Memory B cell (primary cell): ENCODE data around the gene MYO5B.

ENCODE experiments used
- ATAC-seq: fragments of 150-1000 bp; cut with Tn5 transposase; 2 replicates; pipeline ENCODE4 v1.10.0; 2021; ENCODE audit warnings: low read depth, mild to moderate bottlenecking, moderate library complexity
- DNase-seq, 2 donors: peaks; one replicate each; pipeline ENCODE4 v3.0.0; 2022; ENCODE audit warnings: low spot score in 2 of 2
- H3K27ac Mint-ChIP-seq: one replicate; pipeline ENCODE4 v1.8.0; 2022; ENCODE audit warnings: mild to moderate bottlenecking, moderate library complexity, mixed read lengths
- H3K27me3 Mint-ChIP-seq: one replicate; pipeline ENCODE4 v1.8.0; 2022; ENCODE audit warnings: mixed read lengths
- H3K36me3 Mint-ChIP-seq: one replicate; pipeline ENCODE4 v1.8.0; 2022; ENCODE audit warnings: mild to moderate bottlenecking, mixed read lengths
- H3K4me1 Mint-ChIP-seq: one replicate; pipeline ENCODE4 v1.8.0; 2022; ENCODE audit warnings: mixed read lengths
- H3K4me3 Mint-ChIP-seq: one replicate; pipeline ENCODE4 v1.8.0; 2022; ENCODE audit warnings: mild to moderate bottlenecking, moderate library complexity, mixed read lengths
- H3K9me3 Mint-ChIP-seq: one replicate; pipeline ENCODE4 v1.8.0; 2022; ENCODE audit warnings: mixed read lengths

MYO5B gene

DNA sequence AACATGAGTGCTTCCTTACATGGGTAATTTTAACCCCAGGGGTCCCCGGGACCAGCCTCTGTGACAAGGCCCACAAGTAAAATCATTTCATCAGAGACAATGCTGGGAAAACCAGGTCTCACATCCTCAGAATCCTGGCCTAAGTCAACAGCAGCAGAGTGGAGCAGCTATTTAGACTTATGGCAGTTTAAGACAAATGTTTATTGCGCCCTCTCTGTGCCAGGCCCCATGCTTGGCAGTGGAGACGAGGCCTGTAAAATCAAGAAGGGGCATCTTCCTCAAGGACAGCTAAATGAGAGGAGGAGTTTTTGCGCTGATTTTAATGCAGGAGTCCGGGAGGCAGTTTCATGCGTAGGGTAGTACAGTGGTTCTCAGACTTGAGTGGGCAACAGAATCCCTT lies 325.6 kb downstream of the MYO5B start:
- Mint-ChIP-seq H3K4me3 (no peak overlapping the region), H3K27ac (no peak overlapping the region), H3K9me3 (no peaks in the 10 kb centered on the region), H3K4me1 (no peaks in the 10 kb centered on the region), H3K27me3 (peaks cover 15% of the 10 kb centered on the region), H3K36me3 (no peaks in the 10 kb centered on the region)
- ATAC-seq = no peak
- no peak for DNase-seq

DNA sequence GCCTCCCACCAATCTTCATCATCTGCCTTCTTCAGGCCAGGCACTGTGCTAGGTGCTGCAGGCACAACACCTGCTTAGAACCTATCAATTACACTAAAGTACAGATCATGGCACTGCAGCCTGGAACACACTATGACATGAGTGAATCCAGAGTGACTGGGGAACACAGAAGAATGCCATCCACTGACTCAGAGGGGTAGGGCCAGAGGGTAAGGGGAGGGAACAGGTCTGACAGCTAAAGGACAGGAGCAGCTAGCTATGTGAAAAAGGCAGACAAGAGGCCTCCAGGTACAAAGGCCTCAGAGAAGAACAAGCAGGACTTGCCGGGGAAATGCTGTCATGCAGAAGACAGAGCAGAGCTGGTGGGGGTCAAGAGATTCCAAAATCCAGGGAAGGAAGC lies 328.3 kb downstream of the MYO5B start:
- Mint-ChIP-seq H3K36me3 (no peaks in the 10 kb centered on the region), H3K27me3 (peaks cover 13% of the 10 kb centered on the region), H3K4me3 (no peak overlapping the region), H3K27ac (no peak overlapping the region), H3K4me1 (no peaks in the 10 kb centered on the region), H3K9me3 (no peaks in the 10 kb centered on the region)
- DNase-seq = no peak
- no peak for ATAC-seq

DNA sequence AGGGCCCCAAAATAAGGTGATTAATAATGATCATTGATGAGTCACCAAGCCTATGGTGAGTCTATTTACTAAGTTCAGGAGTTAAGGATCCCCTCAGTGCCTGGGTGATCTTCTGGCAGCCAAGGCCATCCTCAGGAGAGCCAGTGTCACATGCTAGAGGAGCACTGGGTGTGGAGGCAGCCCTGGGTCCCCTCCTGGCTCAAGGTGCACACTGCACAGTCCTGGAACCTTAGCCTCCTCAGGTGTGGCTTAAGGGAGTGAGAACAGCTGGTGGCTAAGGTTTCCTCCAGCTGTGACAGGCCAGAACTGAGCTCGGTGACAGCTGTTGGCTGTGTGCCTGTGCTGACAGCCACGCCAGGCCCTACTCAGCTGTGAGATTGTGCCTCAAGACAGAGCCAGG lies 329.5 kb downstream of the MYO5B start:
- H3K36me3 Mint-ChIP-seq = no peaks in the 10 kb centered on the region
- no peak for ATAC-seq
- H3K4me3 Mint-ChIP-seq = no peak overlapping the region
- H3K9me3 Mint-ChIP-seq = no peaks in the 10 kb centered on the region
- no peak for DNase-seq
- peaks cover 13% of the 10 kb centered on the region for H3K27me3 Mint-ChIP-seq
- no peaks in the 10 kb centered on the region for H3K4me1 Mint-ChIP-seq
- no peak overlapping the region for H3K27ac Mint-ChIP-seq

DNA sequence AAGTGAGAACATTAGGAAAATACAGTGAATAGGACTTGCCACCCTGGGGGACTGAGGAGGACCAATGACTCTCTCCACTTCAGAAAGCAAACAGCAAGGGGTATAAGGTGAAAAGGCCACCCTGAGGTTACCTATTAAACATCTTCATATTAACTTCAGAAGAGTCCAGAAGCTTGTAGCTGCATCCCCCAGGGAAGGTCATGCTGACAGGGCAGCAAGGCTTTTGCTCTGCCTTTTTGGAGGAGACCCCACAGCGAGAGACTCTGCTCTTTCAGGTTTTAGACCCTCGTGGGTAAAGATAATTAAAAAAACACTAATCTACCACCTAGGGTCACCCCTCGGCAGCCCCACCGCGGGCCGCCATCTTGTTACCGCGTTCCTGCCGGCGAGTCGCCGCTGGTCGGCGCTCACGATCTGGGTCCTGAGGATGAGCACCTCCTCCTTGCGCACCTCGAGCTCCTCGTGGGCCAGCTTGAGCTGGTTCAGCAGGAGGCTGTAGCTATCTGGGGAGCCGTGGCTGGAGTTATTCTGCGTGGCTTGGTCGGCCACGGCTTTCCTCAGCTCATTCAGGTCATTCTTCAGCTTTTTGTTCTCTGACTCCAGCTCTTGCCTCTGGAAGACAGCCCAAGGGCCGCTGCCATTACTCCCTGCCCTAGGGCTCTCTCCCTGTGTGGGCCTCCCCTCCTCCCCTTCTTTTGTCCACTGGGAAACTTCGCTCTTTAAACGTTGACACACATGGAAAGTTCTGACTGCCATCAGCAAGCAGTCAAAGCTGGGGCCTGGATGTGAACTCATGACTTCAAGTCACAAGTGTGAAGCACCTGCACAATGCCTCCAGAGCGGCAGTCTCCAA lies 331.0 kb downstream of the MYO5B start:
- DNase-seq = no peak
- Mint-ChIP-seq H3K36me3 (no peaks in the 10 kb centered on the region), H3K27me3 (peaks cover 13% of the 10 kb centered on the region), H3K9me3 (no peaks in the 10 kb centered on the region), H3K4me3 (no peak overlapping the region), H3K4me1 (no peaks in the 10 kb centered on the region), H3K27ac (no peak overlapping the region)
- ATAC-seq = no peak

DNA sequence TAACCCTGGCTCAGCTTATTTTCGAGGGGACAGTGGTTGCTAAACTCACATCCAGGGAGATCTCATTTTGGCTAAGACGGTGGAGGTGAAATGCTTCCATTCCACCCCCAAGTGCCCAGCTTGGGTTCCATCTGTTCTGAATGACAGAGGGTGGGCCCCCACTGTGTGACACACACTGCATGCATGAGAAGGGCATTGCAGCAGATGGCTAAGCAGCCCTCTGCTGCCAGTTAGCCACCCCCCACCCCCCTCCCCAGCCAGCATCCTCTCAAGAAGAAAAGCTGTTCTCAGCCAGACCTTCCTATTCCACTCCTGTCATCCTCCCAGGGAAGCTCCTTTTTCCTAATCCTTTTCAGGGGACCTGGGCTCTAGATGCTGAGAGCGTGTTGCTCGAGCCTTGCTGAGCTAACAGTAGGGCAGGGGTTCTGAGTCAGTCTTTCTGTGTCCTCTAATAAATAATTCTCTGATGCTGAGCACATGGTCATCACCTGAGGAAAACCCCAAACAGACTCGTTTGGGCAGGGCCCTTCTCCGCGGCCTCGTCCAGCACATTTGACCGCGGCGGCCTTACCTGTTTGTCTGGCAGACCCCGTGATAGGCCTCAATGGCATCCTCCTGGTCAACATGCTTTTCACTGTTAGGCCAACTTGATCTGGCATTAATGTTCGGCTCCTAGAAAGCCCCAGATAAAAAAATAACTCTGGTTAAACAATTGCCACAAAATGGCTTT lies 332.1 kb downstream of the MYO5B start:
- no peak for DNase-seq
- Mint-ChIP-seq H3K4me1 (no peaks in the 10 kb centered on the region), H3K27ac (no peak overlapping the region), H3K4me3 (no peak overlapping the region), H3K36me3 (no peaks in the 10 kb centered on the region), H3K9me3 (no peaks in the 10 kb centered on the region), H3K27me3 (peaks cover 13% of the 10 kb centered on the region)
- no peak for ATAC-seq

DNA sequence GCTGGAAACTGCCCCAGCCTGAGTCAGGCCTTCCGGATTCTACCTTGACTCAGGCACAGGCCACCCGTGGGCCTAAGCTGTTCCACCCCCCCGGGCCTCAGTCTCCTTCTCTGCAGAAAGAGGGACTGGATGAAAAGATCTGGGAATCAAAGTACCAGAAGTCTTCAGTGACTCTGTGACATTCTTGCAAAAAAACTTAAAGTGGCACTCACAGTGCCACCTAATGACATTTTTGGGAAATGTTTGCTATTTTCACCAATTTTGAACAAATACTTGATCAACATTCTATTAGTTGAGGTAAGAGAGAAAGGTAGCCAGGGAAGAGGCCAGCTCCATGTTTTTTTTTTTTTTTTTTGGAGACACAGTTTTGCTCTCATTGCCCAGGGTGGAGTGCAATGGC lies 333.3 kb downstream of the MYO5B start:
- no peaks in the 10 kb centered on the region for H3K4me1 Mint-ChIP-seq
- DNase-seq (no peak), ATAC-seq (no peak)
- no peak overlapping the region for H3K4me3 Mint-ChIP-seq
- no peak overlapping the region for H3K27ac Mint-ChIP-seq
- H3K27me3 Mint-ChIP-seq = peaks cover 5% of the 10 kb centered on the region
- no peaks in the 10 kb centered on the region for H3K9me3 Mint-ChIP-seq
- H3K36me3 Mint-ChIP-seq = no peaks in the 10 kb centered on the region

DNA sequence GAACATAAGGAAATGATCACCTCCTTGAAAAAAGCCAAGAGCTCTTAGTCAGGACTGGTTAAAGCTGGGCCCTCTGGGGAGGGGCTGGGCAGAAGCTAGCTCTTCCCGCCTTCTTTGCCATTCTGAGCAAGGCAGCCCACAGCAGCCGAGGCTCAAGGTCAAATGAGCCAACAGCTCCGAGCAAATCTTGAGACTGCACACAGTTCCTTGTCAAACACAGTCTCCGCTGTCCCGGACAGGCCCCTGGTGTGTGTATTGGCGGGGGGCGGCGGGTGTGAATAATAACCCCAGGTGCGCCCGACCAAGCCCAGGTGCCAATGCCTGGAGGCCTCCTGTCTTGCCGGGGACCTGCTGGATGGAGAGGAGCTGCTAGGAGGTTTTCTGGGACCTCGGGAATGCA lies 335.2 kb downstream of the MYO5B start:
- H3K27me3 Mint-ChIP-seq = no peaks in the 10 kb centered on the region
- ATAC-seq = no peak
- DNase-seq = no peak
- no peak overlapping the region for H3K27ac Mint-ChIP-seq
- no peaks in the 10 kb centered on the region for H3K9me3 Mint-ChIP-seq
- no peaks in the 10 kb centered on the region for H3K4me1 Mint-ChIP-seq
- H3K36me3 Mint-ChIP-seq = no peaks in the 10 kb centered on the region
- H3K4me3 Mint-ChIP-seq = no peak overlapping the region

DNA sequence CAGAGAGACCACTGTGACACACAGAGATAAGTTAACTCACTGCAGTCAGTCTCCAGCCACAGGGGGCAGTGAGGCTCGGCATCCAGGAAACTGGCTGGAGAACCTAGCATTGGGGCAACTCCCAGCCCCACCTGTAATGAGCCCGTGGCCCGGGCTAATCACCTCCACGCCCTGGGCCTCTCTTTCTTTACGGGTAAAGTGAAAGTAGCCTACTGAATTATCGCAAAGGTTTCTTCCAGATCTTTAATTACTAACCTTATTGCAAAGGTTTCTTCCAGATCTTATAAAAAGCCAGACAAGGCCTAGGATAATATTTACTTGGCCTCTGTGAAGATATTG lies 336.0 kb downstream of the MYO5B start:
- Mint-ChIP-seq H3K36me3 (no peaks in the 10 kb centered on the region), H3K27ac (no peak overlapping the region), H3K4me1 (no peaks in the 10 kb centered on the region), H3K27me3 (no peaks in the 10 kb centered on the region), H3K9me3 (no peaks in the 10 kb centered on the region), H3K4me3 (no peak overlapping the region)
- no peak for ATAC-seq
- no peak for DNase-seq

DNA sequence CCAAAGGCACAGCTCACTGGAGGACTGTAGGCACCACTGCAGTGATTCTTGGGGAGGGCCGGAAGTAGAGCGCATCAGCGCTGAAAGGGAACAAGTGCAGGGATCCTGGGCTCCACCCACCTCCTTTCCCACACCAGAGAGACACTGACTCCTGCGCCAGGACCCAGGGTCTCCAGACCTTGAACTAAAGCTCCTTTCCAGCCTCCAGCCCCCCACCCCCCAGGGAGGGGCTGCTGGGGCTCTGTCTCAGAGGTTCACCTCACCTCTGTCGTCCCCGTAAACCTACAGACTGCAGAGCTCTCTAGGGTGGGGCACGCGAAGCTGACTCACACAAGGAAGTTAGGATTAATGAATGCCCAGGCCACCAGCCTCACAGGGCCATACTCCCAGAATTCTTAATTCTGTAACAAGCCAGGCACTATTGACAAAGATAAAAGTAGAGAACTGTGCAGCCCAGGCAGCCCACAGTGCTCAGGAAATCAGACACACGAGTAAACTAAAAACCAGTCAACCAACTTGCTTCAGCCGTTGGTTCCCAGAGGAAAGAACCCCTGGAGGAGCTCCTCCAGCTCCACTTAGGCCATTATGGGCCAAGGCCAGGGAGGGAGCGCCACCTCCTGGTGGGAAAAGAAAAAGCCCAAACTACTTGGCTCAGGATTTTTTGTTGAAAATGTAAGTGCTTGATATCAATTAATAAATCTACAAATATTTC lies 336.5 kb downstream of the MYO5B start:
- no peak overlapping the region for H3K27ac Mint-ChIP-seq

DNA sequence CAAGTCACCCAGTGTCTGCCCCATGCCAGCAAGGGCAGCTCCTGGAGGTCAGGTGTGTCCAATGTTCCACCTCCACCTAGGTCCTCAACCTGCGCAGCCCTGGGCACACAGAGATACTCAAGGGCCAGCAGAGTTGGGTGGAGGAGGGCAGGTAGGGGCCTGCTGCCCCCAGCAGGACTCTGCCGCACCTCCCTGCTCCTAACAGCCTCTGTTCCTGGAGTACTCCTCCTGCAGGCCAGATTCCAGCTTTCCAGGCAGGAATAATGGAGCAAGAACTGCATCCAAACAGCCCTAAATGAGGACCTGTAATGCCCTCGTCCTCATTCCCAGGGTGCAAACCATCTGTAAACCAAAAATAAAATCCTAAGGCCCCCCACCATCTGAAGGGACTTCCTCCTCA lies 337.2 kb downstream of the MYO5B start:
- no peaks in the 10 kb centered on the region for H3K4me1 Mint-ChIP-seq
- no peak overlapping the region for H3K4me3 Mint-ChIP-seq
- no peaks in the 10 kb centered on the region for H3K27me3 Mint-ChIP-seq
- H3K27ac Mint-ChIP-seq = no peak overlapping the region
- no peak for ATAC-seq
- no peaks in the 10 kb centered on the region for H3K9me3 Mint-ChIP-seq
- no peak for DNase-seq
- H3K36me3 Mint-ChIP-seq = no peaks in the 10 kb centered on the region

More for the DNA sequence above, 336.5 kb downstream of the MYO5B start:
- no peaks in the 10 kb centered on the region for H3K36me3 Mint-ChIP-seq
- H3K9me3 Mint-ChIP-seq = no peaks in the 10 kb centered on the region
- H3K4me1 Mint-ChIP-seq = no peaks in the 10 kb centered on the region
- H3K27me3 Mint-ChIP-seq = no peaks in the 10 kb centered on the region
- DNase-seq (peak; percentile 14 to 43), ATAC-seq (no peak)
- no peak overlapping the region for H3K4me3 Mint-ChIP-seq

DNA sequence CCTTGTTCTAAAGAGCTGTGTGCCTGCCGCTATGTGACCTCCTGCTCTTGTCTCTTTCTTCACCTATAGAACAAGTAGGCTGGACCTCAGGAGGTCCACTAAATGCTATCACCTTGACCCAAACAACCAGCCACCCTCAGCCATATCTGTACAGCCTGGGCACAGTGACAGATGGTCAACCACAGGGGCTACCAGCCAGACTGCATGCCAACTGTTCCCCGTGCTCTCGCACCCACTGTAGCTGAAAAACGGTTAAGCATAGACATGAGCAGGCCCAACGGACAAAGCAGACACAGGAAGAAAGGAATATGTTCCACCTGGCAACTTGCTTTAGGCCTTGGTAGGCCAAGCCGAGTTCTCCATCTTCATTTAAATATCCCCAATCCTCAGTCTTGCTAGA lies 338.5 kb downstream of the MYO5B start:
- H3K4me1 Mint-ChIP-seq = no peaks in the 10 kb centered on the region
- DNase-seq (no peak), ATAC-seq (no peak)
- no peak overlapping the region for H3K4me3 Mint-ChIP-seq
- no peaks in the 10 kb centered on the region for H3K9me3 Mint-ChIP-seq
- H3K36me3 Mint-ChIP-seq = no peaks in the 10 kb centered on the region
- no peak overlapping the region for H3K27ac Mint-ChIP-seq
- no peaks in the 10 kb centered on the region for H3K27me3 Mint-ChIP-seq

DNA sequence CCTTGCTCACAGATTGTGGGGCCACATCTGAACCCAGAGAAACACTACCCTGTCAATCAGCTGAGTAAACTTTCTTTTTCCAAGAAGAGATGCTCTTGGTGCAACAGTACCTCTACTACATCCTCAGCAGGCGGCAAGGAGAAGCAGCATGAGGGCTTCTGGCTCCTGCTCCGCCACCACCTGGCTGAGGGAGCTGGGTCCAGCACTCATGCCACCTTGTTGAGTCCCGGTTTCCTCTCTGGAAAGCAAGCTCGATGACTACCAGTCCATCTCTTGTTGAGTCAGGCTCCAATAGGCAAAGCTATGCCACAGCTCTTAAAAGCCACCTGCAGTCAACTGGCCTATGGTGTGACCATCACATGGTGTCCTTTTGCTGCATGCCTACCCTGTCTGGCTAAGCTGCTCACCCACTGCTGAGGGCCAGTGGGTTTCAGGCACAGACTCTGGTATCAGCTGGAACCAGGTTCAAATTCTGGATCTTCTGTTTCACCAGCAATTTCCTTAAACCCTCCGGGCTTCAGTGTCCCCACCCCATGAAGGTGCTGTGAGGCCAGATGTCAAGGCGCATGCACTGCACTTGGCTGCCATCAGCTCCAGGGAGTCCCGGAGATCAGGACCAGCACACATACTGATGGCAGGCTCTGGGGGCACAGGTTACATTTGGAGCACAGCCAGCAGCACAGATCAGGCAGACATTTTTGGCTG lies 339.1 kb downstream of the MYO5B start:
- no peaks in the 10 kb centered on the region for H3K4me1 Mint-ChIP-seq
- H3K4me3 Mint-ChIP-seq = no peak overlapping the region
- H3K27ac Mint-ChIP-seq = no peak overlapping the region

DNA sequence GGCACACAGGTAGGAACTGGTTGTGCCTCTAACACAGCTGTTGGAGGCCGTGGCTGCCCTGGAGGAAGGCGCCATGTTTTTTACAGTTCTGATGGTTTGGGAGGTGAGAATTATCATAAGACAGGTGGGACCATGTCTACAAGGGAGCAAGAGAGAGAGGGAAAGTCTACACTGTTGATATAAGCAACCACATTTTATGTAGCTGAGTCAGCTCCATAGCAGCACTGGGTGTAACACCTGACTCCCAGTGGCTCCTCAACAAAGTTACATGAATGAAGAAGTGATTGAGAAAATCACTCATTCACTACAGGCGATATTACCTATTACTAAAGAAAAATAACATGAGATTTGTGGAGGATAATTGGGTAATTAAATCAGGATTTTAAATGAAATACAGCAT lies 340.3 kb downstream of the MYO5B start:
- DNase-seq (no peak), ATAC-seq (no peak)
- Mint-ChIP-seq H3K9me3 (no peaks in the 10 kb centered on the region), H3K27me3 (no peaks in the 10 kb centered on the region), H3K4me3 (no peak overlapping the region), H3K36me3 (no peaks in the 10 kb centered on the region), H3K27ac (no peak overlapping the region), H3K4me1 (no peaks in the 10 kb centered on the region)

More for the DNA sequence above, 339.1 kb downstream of the MYO5B start:
- no peaks in the 10 kb centered on the region for H3K36me3 Mint-ChIP-seq
- DNase-seq (no peak), ATAC-seq (no peak)
- no peaks in the 10 kb centered on the region for H3K9me3 Mint-ChIP-seq
- no peaks in the 10 kb centered on the region for H3K27me3 Mint-ChIP-seq

DNA sequence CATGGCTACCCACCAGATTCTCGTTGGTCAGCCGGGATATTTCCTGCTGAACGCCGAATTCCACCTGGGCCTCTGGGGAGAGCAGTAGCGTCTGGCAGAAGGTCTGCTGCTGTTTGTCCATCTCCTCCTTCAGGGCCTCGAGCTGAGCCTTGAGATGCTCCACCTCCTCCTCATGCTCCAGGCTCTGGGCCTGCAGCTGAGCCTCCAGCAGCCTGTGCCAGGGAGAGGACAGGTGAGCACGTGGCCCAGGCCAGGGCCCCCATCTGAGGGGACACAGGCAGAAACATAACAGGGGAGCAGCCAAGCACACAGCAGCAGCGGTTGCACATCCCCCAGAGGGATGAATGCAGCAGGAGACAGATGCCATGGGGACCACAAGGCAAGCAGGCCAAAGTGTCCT lies 341.5 kb downstream of the MYO5B start:
- ATAC-seq (no peak), DNase-seq (no peak)
- H3K27ac Mint-ChIP-seq = no peak overlapping the region
- no peaks in the 10 kb centered on the region for H3K36me3 Mint-ChIP-seq
- no peaks in the 10 kb centered on the region for H3K9me3 Mint-ChIP-seq
- peaks cover 2% of the 10 kb centered on the region for H3K27me3 Mint-ChIP-seq
- no peak overlapping the region for H3K4me3 Mint-ChIP-seq
- no peaks in the 10 kb centered on the region for H3K4me1 Mint-ChIP-seq
